Stimulated activated CD8-positive, alpha-beta memory T cell treated with anti-CD3 and anti-CD28 coated beads, Interleukin-7, amount 100 ng/mL, for 1 hour (primary cell): Measurements from ENCODE around the gene MINDY3.
"Not testable (repeated sequence)": the region's sequence is repeated elsewhere in the genome, so short reads cannot be mapped to it uniquely, and the experiment has no call there.

Experiments
- DNase-seq, 2 donors: peaks; one replicate each; pipeline ENCODE4 v3.0.0-alpha.2; 2020; ENCODE audit warnings: low read depth in 2 of 2

MINDY3 gene

DNA sequence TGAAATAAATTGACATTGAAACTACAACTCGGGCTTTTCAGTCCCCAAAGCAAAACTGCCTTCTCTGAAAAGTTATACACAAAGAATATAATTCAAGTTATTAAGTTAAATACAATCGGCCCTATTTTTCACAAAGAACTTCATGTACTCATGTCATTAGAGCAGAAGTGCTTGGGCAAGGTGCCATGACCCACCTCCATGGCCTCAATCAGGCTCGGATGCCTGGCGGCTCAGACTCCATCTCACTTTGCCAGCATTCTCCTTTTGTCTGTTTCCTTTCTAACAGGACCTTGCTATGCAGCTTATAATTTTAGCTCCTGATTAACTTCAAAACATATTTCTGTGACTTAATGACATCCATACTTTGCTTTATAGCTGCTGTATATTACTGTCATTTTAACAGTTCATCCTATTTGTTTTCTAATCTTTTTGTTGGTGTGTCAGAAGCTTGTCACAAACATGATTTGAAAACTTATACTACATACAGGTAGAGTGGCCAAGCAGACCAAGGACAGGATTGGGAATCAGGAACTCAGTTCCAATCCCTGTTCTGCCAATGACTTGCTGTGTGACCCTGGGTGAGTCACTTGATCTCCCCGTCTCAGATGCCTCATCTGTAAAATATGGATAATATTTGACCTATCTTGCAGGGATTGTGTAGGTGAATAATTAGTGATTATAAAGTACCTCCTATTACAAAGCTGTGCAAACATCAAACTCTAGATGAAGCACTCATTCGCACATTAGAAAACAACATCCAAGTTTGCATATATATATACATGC is 79.8 kb downstream of the MINDY3 start:
- no peak for DNase-seq

DNA sequence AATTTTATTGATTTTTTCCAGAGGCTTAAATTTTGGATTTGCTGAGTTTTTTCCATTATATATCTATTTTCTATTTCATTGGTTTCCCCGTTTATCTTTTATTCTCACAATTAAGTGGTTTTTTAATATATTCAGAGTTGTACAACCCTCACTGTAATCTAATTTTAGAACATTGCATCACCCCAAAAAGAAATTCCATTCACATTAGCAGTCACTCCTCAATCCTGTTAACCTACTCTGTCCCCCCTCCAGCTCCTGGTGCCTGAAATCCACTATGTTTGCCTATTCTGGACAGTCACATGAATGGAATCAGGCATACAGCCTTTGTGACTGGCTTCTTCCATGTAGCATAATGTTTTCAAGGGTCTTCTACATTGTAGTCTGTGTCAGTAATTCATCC is 84.8 kb downstream of the MINDY3 start:
- DNase-seq = no peak

GRCh38 chr10:15774534-15774933 is 85.8 kb downstream of the MINDY3 start:
- not testable (repeated sequence) for DNase-seq

DNA sequence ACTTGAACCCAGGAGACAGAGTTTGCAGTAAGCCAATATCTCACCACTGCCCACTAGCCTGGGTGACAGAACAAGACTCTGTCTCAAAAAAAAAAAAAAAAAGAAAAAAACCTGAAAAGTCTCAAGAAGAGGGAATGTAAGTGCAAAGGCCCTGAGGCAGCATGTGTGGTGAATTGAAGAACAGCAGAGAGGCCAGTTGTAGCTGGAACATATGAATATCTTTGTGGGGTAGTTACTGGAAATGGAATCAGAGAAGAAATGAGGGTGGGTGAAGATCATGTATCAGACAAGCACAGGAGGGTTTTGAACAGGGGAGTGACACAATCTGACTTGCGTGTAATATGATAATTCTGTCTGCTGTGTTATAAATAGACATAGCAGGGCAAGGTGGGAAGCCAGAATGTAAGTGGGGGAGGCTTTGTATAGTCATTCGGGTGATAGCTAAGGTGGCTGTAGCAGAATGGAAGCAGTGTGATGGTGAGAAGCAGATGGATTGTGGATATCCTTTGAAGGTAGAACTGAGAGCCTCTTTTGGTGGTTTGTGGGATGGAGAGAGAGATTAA is 95.3 kb downstream of the MINDY3 start:
- DNase-seq = no peak

DNA sequence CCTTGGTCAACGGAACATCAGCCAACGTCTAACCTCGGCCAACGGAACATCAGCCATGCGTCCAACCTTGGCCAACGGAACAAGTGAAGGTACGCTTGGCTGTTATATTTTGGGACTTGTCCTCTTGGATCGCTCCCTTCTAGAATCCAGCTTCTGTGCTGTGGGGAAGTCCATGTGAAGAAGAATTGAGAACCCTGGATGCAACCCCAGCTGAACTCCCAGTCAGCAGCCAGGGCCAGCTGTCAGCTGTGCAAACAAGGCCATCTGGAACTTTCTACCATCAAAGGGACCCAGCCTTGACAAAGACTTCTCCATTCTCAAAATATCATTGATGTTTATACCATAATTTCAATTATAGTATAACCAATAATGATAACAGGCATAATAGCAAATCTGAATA is 97.3 kb downstream of the MINDY3 start:
- DNase-seq = no peak

DNA sequence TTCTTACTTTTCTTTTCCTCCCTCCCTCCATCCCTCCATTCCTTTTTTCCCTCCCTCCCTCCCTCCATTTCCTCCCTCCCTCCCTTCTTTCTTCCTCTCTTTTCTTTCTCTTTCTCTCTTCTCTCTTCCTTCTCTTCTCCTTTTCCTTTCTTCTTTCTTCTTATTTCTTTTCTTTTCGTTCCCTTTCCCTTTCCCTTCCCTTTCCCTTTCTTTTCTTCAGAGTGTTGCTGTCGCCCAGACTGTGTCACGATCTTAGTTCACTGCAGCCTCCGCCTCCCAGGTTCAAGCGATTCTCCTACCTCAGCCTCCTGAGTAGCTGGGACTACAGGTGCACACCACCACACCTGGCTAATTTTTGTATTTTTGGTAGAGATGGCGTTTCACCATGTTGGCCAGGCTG is 98.1 kb downstream of the MINDY3 start:
- not testable (repeated sequence) for DNase-seq

GRCh38 chr10:15761224-15761623 is 99.1 kb downstream of the MINDY3 start:
- not testable (repeated sequence) for DNase-seq

DNA sequence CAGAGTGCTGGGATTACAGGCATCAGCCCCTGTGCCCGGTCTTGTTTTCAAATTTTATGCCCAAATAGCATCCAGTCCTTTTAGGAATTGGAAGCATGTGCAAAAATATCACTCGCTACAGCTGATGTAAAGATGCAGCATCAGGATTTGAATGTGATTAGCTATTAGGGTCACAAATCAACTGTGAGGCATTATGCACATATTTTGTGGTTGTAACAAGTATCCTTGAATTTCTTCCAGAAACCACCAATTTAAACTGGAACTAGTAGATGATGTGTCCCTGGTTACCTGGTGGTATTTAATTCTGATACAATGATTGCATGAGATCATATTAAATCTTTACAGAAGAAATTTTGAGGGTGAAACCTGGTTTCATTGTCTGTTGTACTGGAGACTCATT is 99.6 kb downstream of the MINDY3 start:
- no peak for DNase-seq

DNA sequence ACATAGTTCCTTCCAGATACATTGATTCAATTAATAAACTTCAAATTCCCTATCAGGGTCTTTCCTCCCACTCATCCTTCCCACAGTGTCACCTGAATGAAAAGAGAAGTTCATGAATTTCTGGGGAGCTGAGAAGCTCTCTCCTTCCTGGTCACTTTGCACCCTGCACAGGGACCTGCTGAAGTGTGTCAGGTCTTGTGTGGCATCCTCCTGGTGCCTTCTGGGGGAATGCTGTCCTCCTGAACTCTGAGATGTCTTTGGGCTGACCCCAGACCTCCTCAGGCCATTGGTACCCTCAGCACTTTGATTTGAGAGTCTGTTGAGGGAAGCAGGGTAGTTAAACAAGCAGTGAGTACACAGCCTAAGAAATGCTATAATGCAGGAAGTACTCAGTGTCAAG is 101.0 kb downstream of the MINDY3 start:
- DNase-seq = no peak

DNA sequence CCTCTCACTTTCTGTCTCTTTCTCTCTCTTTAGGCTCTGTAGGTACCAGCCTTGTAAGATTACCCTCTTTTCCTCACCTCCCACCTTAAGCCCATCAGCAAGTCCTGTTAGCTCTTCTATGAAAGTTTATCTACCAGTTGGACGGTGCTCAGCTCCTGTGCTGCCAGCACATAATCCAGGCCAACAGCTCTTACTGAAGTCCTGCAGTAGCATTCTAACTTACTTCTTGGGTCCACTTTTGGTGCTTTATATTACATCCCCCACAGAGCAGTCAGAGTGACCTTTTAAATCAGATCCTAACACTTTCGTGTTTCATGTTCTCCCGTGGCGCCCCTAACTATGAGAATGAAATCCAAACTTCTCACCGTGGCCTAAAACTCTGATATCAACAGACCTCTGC is 101.7 kb downstream of the MINDY3 start:
- DNase-seq = no peak

DNA sequence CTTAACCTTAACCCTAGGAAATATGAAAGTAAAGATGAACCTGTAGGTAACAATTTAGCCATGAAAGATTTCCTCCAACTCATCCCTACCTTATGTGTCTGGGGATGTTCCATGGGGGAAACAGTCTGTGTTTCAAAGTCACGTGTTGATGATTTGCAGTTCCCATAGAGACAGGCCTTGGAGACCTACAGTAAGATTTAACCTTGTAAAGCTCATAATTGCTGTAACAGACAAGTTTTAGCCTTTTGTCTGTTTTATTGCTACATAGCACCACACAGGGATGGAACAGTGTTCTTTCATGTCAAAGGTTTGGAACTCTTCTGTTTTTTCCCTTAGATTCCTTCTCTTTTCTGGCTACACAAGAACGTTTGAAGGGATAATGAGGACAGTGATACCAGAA is 105.4 kb downstream of the MINDY3 start:
- DNase-seq = no peak

DNA sequence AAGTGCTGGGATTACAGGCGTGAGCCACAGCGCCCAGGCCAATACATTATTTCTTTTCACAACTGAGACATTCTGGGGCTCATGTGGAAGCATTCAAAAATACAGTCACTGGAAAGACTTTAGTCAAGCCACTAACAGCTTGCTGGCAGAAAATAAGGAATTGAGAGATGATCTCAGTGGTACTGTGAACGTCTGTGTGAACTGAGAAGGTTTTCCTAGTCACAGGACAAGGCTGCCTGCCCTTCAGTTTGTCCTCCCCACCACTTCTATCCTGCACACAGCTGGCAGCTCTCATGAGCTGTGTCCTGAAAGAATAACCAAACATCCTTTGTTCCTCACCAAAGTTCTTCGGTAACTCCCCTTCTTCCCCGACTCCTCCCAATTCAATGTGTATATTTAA is 109.3 kb downstream of the MINDY3 start:
- DNase-seq = no peak

- DNase-seq = no peak
Observed at GRCh38 chr10:15748126-15748525, 112.2 kb downstream of the MINDY3 start.

DNA sequence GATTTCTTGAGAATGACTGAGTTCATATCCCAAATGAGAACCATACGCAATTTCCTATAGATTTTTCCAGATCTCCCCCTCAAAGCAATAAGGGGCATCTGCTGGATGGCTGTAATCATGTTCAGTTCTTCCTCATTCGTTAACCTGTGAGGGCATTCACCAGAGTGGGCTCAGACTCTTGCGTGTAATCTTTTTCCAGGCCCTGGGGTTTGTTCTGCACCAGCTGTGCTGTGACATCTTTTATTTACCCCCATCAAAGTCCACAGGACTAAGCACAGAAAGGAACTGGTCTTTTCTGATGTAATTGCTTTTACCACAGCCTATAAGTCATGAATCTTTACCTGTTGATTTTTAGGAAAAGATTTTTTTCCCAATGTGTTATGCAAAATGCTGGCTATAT is 112.7 kb downstream of the MINDY3 start:
- DNase-seq = no peak

- no peak for DNase-seq
Observed at GRCh38 chr10:15745751-15746150, 114.6 kb downstream of the MINDY3 start.

GRCh38 chr10:15744217-15744865 is 116.0 kb downstream of the MINDY3 start:
- DNase-seq = peak in 1 of 2 donors; percentile 1

GRCh38 chr10:15743443-15743842 is 116.9 kb downstream of the MINDY3 start:
- no peak for DNase-seq

GRCh38 chr10:15742836-15743235 is 117.5 kb downstream of the MINDY3 start:
- no peak for DNase-seq

GRCh38 chr10:15742102-15742501 is 118.2 kb downstream of the MINDY3 start:
- DNase-seq = no peak

GRCh38 chr10:15741581-15741980 is 118.7 kb downstream of the MINDY3 start:
- DNase-seq = no peak

GRCh38 chr10:15740261-15740660 is 120.0 kb downstream of the MINDY3 start:
- no peak for DNase-seq

- no peak for DNase-seq
Observed at GRCh38 chr10:15739254-15739970, 120.9 kb downstream of the MINDY3 start.
